Smooth muscle cell (in vitro differentiated cells): Measurements from ENCODE around the gene PPL. TPM values are rescaled to one million over a fixed set of nuclear protein-coding genes. Genes with fewer than 3 reads are reported as not detected.

Source experiments
- DNase-seq: peaks from one replicate; lab custom pipeline; 2025; ENCODE audit not compliant: unreplicated experiment; lab: John Stamatoyannopoulos, UW
- H2AFZ ChIP-seq: fragments of 200-600 bp; sonication (generic); 2 replicates; pipeline ENCODE4 v1.6.0; 2016; ENCODE audit warnings: antibody characterized with exemption, low read depth, mild to moderate bottlenecking
- H3F3A ChIP-seq: fragments of 200-600 bp; sonication (generic); 2 replicates; pipeline ENCODE4 v1.6.0; 2017; ENCODE audit warnings: antibody characterized with exemption, low read depth
- H3K27ac ChIP-seq: fragments of 200-600 bp; sonication (generic); 2 replicates; pipeline ENCODE4 v1.5.1; 2016; ENCODE audit warnings: low read depth, mild to moderate bottlenecking
- H3K27me3 ChIP-seq: fragments of 200-600 bp; sonication (generic); 2 replicates; pipeline ENCODE4 v1.6.1; 2016; ENCODE audit warnings: low read depth, mild to moderate bottlenecking
- H3K36me3 ChIP-seq: fragments of 200-600 bp; sonication (generic); 2 replicates; pipeline ENCODE4 v1.5.1; 2016; ENCODE audit warnings: low read depth
- H3K4me1 ChIP-seq: fragments of 200-600 bp; sonication (generic); 2 replicates; pipeline ENCODE4 v1.5.1; 2016; ENCODE audit warnings: low read depth
- H3K4me2 ChIP-seq: fragments of 200-600 bp; sonication (generic); 2 replicates; pipeline ENCODE4 v1.6.0; 2016; ENCODE audit warnings: mild to moderate bottlenecking
- H3K4me3 ChIP-seq: fragments of 200-600 bp; sonication (generic); 2 replicates; pipeline ENCODE4 v1.5.1; 2016; ENCODE audit warnings: mild to moderate bottlenecking
- H3K79me2 ChIP-seq: fragments of 200-600 bp; sonication (generic); 2 replicates; pipeline ENCODE4 v1.6.0; 2016; ENCODE audit warnings: low read depth, mild to moderate bottlenecking
- H3K9ac ChIP-seq: fragments of 200-600 bp; sonication (generic); 2 replicates; pipeline ENCODE4 v1.6.0; 2016; ENCODE audit warnings: low read depth
- H3K9me3 ChIP-seq: fragments of 200-600 bp; sonication (generic); replicated peaks from 2 replicates; pipeline ENCODE4 v1.5.1; 2016; ENCODE audit warnings: low read depth
- H4K20me1 ChIP-seq: fragments of 200-600 bp; sonication (generic); 2 replicates; pipeline ENCODE4 v1.6.0; 2016; ENCODE audit warnings: low read depth
- WGBS: methylation state at CpG from one replicate; pipeline ENCODE4 v1.1.7; 2016; ENCODE audit warnings: low lambda C conversion rate; 5-methylcytosine and 5-hydroxymethylcytosine counted together
- polyA plus RNA-seq: library from polyadenylated mRNA; unstranded; fragments of >200 nt; fragmentation: Nextera tagmentation; extraction: Ambion mirVana; gene quantifications from 2 replicates; pipeline ENCODE4 v1.2.1, GENCODE V29; 2016
- total RNA-seq: library from RNA; depleted of rRNA; stranded (reverse); fragments of >200 nt; gene quantifications from 2 replicates; pipeline ENCODE4 v1.2.3, GENCODE V29; 2014
- TF ChIP-seq, protein P1 (sequence below): fragments of 200-600 bp; sonication (generic); IDR thresholded peaks from 2 replicates; pipeline ENCODE4 v1.5.1; 2017; ENCODE audit warnings: borderline replicate concordance, mild to moderate bottlenecking, antibody characterized with exemption; ENCODE audit not compliant: insufficient read depth, poor library complexity, severe bottlenecking

Gene PPL
- total and polyA plus RNA-seq, 2 experiments from 2014 or later, result 3.0 to 7.7 TPM

DNA sequence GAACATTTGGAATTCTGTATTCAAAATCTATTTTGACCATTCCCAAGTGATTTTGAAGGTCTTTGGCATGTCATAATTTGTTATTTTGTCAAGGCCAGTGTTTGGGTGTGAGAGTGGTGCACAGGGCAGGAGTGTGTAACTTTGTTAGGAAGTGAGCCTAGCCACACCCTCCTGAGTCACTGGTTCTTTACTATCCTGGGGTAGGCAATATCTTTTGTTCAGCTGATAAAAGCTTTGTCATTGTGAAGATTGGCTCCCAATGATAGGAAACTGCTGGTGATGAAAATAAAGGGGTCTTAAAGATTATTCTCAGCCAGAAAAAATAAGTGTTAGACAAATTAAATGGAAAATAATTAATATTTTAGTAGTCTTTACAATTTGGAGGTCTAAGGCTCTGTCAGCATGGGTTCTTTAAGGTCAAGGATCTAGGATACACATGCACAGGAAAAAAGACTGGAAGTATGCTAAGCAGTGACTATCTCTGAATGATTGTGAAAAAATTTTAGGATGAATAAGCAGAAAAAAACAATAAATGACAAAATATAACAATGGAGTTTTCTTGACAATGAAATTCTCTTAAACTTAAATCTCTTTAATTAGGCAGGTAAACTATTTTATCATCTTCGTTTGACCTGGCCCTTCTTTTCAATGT is 84.6 kb downstream of the PPL start:
- no peaks in the 10 kb centered on the region for H3K27me3 ChIP-seq
- TF ChIP-seq, protein P1, sequence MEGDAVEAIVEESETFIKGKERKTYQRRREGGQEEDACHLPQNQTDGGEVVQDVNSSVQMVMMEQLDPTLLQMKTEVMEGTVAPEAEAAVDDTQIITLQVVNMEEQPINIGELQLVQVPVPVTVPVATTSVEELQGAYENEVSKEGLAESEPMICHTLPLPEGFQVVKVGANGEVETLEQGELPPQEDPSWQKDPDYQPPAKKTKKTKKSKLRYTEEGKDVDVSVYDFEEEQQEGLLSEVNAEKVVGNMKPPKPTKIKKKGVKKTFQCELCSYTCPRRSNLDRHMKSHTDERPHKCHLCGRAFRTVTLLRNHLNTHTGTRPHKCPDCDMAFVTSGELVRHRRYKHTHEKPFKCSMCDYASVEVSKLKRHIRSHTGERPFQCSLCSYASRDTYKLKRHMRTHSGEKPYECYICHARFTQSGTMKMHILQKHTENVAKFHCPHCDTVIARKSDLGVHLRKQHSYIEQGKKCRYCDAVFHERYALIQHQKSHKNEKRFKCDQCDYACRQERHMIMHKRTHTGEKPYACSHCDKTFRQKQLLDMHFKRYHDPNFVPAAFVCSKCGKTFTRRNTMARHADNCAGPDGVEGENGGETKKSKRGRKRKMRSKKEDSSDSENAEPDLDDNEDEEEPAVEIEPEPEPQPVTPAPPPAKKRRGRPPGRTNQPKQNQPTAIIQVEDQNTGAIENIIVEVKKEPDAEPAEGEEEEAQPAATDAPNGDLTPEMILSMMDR, result no peak
- no peak overlapping the region for H3K4me3 ChIP-seq
- no peak for DNase-seq
- H3K27ac ChIP-seq, result peak overlapping the region; percentile 14
- peaks cover 87% of the 10 kb centered on the region for H4K20me1 ChIP-seq
- peaks cover 5% of the 10 kb centered on the region for H3K36me3 ChIP-seq
- no peaks in the 10 kb centered on the region for H3F3A ChIP-seq
- H3K9ac ChIP-seq, result no peak overlapping the region
- peaks cover 72% of the 10 kb centered on the region for H3K79me2 ChIP-seq
- H3K4me1 ChIP-seq, result peaks cover 23% of the 10 kb centered on the region
- H3K9me3 ChIP-seq, result no peaks in the 10 kb centered on the region
- no peak overlapping the region for H2AFZ ChIP-seq
- H3K4me2 ChIP-seq, result no peak overlapping the region
- 82% methylated on average over 1 of the region's 1 CpG for WGBS

DNA sequence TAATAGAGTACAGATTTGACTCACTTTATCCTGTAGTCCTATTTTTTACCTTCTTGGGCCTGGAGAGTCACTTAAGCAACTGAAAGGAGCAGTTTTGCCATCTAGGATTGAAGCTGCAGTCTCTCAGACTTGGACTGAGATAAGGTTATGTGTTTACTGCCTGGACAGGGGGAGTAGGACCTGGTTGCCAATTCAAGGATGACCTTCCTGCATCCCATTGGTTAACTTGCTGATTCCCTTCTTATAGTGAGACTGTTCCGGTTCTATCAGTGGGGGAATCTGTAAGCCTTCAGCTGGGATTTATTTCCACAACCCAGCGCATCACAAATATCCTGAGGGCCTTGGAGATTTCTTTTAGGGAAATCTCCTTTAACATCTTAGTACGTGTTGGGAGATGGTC is 86.7 kb downstream of the PPL start:
- Histone ChIP-seq H3K79me2 (peaks cover 75% of the 10 kb centered on the region), H3K27me3 (no peaks in the 10 kb centered on the region), H3F3A (peaks cover 5% of the 10 kb centered on the region), H3K4me2 (peak overlapping the region; percentile 91), H3K4me1 (peaks cover 32% of the 10 kb centered on the region), H3K27ac (no peak overlapping the region), H2AFZ (no peak overlapping the region), H3K36me3 (no peaks in the 10 kb centered on the region), H3K4me3 (peak overlapping the region; percentile 82), H3K9me3 (no peaks in the 10 kb centered on the region), H3K9ac (peak overlapping the region; percentile 0), H4K20me1 (peaks cover 79% of the 10 kb centered on the region)
- TF ChIP-seq, protein P1, result no peak
- DNase-seq, result no peak
- 66% methylated on average over 3 of the region's 3 CpGs for WGBS

DNA sequence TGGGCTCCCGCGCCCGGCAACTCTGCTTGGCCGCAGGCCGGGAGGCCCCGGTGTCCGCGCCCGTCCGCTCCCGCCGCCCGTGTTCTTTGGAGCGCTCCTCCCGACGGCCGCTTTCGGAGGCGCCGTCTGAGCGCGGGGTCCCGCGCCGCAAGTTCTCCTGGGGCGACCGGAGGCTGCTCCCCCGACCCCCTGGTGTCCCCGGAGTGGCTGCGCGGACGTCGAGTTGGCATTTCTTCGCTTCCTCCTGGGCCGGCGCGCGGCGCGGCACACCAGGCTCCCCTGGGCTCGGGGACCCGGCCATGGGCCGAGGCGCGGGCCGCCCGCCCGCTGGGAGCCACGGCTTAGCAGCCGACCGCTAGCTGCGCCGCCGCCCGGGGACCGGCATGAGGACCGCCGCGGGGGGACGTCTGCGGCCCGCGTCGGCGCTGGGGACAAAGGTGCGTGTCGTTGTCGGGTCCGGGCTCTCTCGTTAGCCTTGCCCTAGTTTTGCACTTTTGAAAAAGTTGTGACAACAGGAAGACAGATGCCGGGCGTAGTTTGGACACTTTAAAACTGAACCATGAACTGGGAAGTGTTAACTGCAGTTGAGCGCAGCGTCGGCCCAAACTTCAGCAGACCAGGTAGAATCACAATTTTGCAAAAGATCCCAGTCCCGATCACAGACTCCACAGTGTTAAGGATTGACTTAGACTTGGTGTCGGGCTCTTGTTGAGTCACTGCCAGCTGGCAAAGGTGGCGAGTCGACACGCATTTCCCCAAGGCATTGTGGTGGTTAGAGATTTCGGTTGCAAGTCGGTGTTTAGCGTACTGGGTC is 89.0 kb downstream of the PPL start:
- peaks cover 6% of the 10 kb centered on the region for H3K36me3 ChIP-seq
- H3K79me2 ChIP-seq, result peaks cover 83% of the 10 kb centered on the region
- no peak for DNase-seq
- H2AFZ ChIP-seq, result peak overlapping the region; percentile 91
- peaks cover 70% of the 10 kb centered on the region for H4K20me1 ChIP-seq
- peaks cover 5% of the 10 kb centered on the region for H3F3A ChIP-seq
- peak overlapping the region; percentile 94 for H3K9ac ChIP-seq
- H3K27me3 ChIP-seq, result no peaks in the 10 kb centered on the region
- WGBS, result under 1% methylated on average over 83 of the region's 83 CpGs
- H3K4me1 ChIP-seq, result peaks cover 32% of the 10 kb centered on the region
- H3K4me3 ChIP-seq, result peak overlapping the region; percentile 82
- H3K9me3 ChIP-seq, result no peaks in the 10 kb centered on the region
- peak overlapping the region; percentile 92 for H3K27ac ChIP-seq
- TF ChIP-seq, protein P1, result no peak
- H3K4me2 ChIP-seq, result peak overlapping the region; percentile 91
